K562 (cell line): ENCODE results near the gene FBXL3. TPM values are rescaled to one million over a fixed set of nuclear protein-coding genes. Genes with fewer than 3 reads are reported as not detected.

Experiments used
- ATAC-seq: fragments of 200-7000 bp; cut with Tn5 transposase; 3 replicates; pipeline ENCODE4 v1.9.1; 2020; ENCODE audit warnings: moderate library complexity
- BruUV-seq: library from RNA; stranded (reverse); fragments of 400-500 nt; replicated peaks from 2 replicates; lab custom pipeline; 2021; lab: Mats Ljungman, UMichigan
- CTCF ChIA-PET: fragments of 300-600 bp; formaldehyde crosslinking; extraction: SDS; loops from one replicate; lab custom pipeline; 2021; ENCODE audit warnings: low intra/inter-chr PET ratio; lab: Yijun Ruan, JAX
- POLR2A ChIA-PET: fragments of 300-600, 350-650 bp; sonication (Branson Sonifier 250); formaldehyde crosslinking; extraction: SDS; loops from one replicate; lab custom pipeline; 2021; ENCODE audit warnings: antibody characterized with exemption, inconsistent platforms; lab: Yijun Ruan, JAX
- DNase-seq, 4 experiments: peaks; one replicate each; pipeline versions ENCODE4 v3.0.0 to v3.0.0-alpha.2; 2011 to 2018; ENCODE audit warnings: low spot score in 3 of 4, mixed read lengths in 3 of 4; ENCODE audit errors: extremely low read depth in 1 of 4
- FAIRE-seq: peaks from 2 replicates; lab custom pipeline; 2011; peaks lifted over from hg19 to GRCh38; lab: Jason Lieb, UNC
- H2AFZ ChIP-seq: 2 replicates; pipeline ENCODE4 v1.6.0; 2011; ENCODE audit warnings: low read depth, low read length, control low read depth, inconsistent platforms
- H3K27ac ChIP-seq: fragments of 200-600 bp; 3 replicates; pipeline ENCODE4 v1.8.0; 2011; ENCODE audit warnings: low read depth, mild to moderate bottlenecking, control low read depth, inconsistent platforms, low read length, moderate library complexity, mixed read lengths; ENCODE audit errors: extremely low read depth
- H3K27me3 ChIP-seq, 2 experiments: fragments of 300-600 bp in 1 of 2; 2 replicates in 1 of 2; 3 replicates in 1 of 2; pipeline versions ENCODE4 v1.6.0 to v1.8.0; 2011; ENCODE audit warnings: inconsistent platforms in 2 of 2, low read length in 2 of 2, mild to moderate bottlenecking in 1 of 2, mixed read lengths in 1 of 2, moderate library complexity in 1 of 2; ENCODE audit not compliant: control insufficient read depth in 2 of 2, insufficient read depth in 2 of 2
- H3K36me3 ChIP-seq: fragments of 300-600 bp; 3 replicates; pipeline ENCODE4 v1.8.0; 2011; ENCODE audit warnings: mild to moderate bottlenecking, low read length, inconsistent platforms; ENCODE audit not compliant: control insufficient read depth, insufficient read depth
- H3K4me1 ChIP-seq, 2 experiments: fragments of 200-600 bp in 1 of 2; replicated peaks in 1 of 2; 2 replicates in 1 of 2; 3 replicates in 1 of 2; pipeline versions ENCODE4 v1.5.1 to v1.8.0; 2011; ENCODE audit warnings: inconsistent platforms in 2 of 2, low read length in 2 of 2, mild to moderate bottlenecking in 1 of 2, mixed read lengths in 1 of 2, moderate library complexity in 1 of 2; ENCODE audit not compliant: control insufficient read depth in 2 of 2, insufficient read depth in 2 of 2
- H3K4me2 ChIP-seq: 2 replicates; pipeline ENCODE4 v1.6.1; 2011; ENCODE audit warnings: low read length, control low read depth, inconsistent platforms, mixed read lengths; ENCODE audit not compliant: insufficient read depth
- H3K4me3 ChIP-seq: fragments of 200-600 bp; sonication (generic), shearing (Covaris generic); 2 replicates; pipeline ENCODE4 v1.5.1; 2016; ENCODE audit warnings: control low read depth, inconsistent platforms
- H3K79me2 ChIP-seq: fragments of 200-600 bp; 3 replicates; pipeline ENCODE4 v1.8.0; 2011; ENCODE audit warnings: low read length, inconsistent platforms; ENCODE audit not compliant: control insufficient read depth, insufficient read depth
- H3K9ac ChIP-seq, 2 experiments: 2 replicates each; pipeline versions ENCODE4 v1.6.0 to v1.6.1; 2011; ENCODE audit warnings: low read depth in 2 of 2, low read length in 2 of 2, control low read depth in 1 of 2, inconsistent platforms in 1 of 2, mild to moderate bottlenecking in 1 of 2, mixed read lengths in 1 of 2; ENCODE audit not compliant: insufficient read depth in 1 of 2
- H3K9me1 ChIP-seq: one replicate; pipeline ENCODE4 v1.6.0; 2011; ENCODE audit warnings: inconsistent platforms, mild to moderate bottlenecking, low read length, moderate library complexity; ENCODE audit not compliant: control insufficient read depth, insufficient read depth
- H3K9me3 ChIP-seq: replicated peaks from 2 replicates; pipeline ENCODE4 v1.5.1; 2011; ENCODE audit warnings: low read depth, low read length, inconsistent platforms; ENCODE audit not compliant: control insufficient read depth, insufficient read depth
- H4K20me1 ChIP-seq: replicated peaks from 2 replicates; pipeline ENCODE4 v1.6.1; 2011; ENCODE audit warnings: low read length, inconsistent platforms, mixed read lengths; ENCODE audit not compliant: control insufficient read depth, insufficient read depth
- CEBPB ChIP-seq: fragments of 450-650 bp; IDR thresholded peaks from 2 replicates; pipeline ENCODE4 v1.6.1; 2016; ENCODE audit warnings: missing genetic modification characterization, missing compliant biosample characterization
- WGBS: fragments of 100-300 bp; shearing (Covaris generic); methylation state at CpG from one replicate; pipeline ENCODE4 v1.1.6; 2016; ENCODE audit warnings: low coverage, mixed read lengths; ENCODE audit not compliant: insufficient coverage; ENCODE audit errors: missing lambda C conversion rate; 5-methylcytosine and 5-hydroxymethylcytosine counted together
- in situ Hi-C: fragments of 300-500 bp; cut with MboI; formaldehyde crosslinking; loops from 4 replicates; pipeline ENCODE4 v1.15.0; 2018; ENCODE audit warnings: inconsistent platforms, mixed read lengths
- intact Hi-C: fragments of 100-400 bp; cut with micrococcal nuclease; formaldehyde crosslinking; loops from 2 replicates; pipeline ENCODE4 v1.14.2; 2022
- polyA plus RNA-seq, 8 experiments: library from polyadenylated mRNA; depleted of rRNA in 4 of 8; stranded (reverse) in 5 of 8; unstranded in 3 of 8; fragments of >200 nt; fragmentation: Nextera tagmentation in 2 of 8; fragmentation: Illumina TruSeq in 1 of 8; extraction: Ambion mirVana in 2 of 8; extraction: Trizol in 1 of 8; gene quantifications; 2 replicates each; pipeline versions ENCODE4 v1.2.1 to v1.2.3, GENCODE V29; 2011 to 2014; ENCODE audit warnings: inconsistent platforms in 1 of 8, missing spikeins in 1 of 8
- total RNA-seq, 7 experiments: library from RNA; depleted of rRNA in 6 of 7; stranded (reverse); fragments of >200 nt in 6 of 7; fragmentation: Illumina TruSeq in 2 of 7; extraction: Trizol in 2 of 7; gene quantifications; 2 replicates each; pipeline versions ENCODE4 v1.2.1 to v1.2.3, GENCODE V29; 2011 to 2021; ENCODE audit warnings: low replicate concordance in 1 of 7
- TF ChIP-seq, protein P1 (sequence below): fragments of 450-650 bp; IDR thresholded peaks from 2 replicates; pipeline ENCODE4 v1.7.1; 2018; ENCODE audit warnings: mild to moderate bottlenecking, low read depth; ENCODE audit not compliant: partially characterized antibody

Gene FBXL3
- total and polyA plus RNA-seq, 9 of the 15 experiments (the other 6 are each of a cell fraction or from before 2014, with no cell fraction given): 3.8 to 16.4 (median 12.6) TPM

DNA sequence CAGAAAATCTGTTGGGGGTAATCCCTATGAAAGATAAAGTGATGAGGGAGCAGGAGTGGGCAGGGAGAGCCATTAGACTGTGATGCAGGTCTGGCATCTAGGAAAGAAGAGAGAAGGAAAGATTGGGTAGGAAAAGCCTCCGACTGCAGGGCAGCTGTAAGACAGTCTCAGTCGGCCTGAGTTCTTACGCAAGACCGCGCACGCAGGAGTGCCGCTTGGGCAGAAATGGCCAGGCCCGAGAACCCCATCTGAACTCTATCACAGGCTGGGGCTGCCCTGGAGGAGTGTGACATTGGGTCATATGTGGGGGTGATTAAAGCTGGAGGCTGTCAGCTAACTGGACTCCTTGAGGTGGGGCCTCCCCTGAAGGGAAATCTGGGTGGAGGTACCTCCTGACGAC, 13.9 kb upstream of the FBXL3 start:
- Histone ChIP-seq H3K27ac (no peak overlapping the region), H3K9ac (no peak overlapping the region), H3K27me3 (no peaks in the 10 kb centered on the region), H3K36me3 (peaks cover 7% of the 10 kb centered on the region; the same call in 2 of the 3 replicates), H4K20me1 (no peaks in the 10 kb centered on the region), H3K4me3 (no peak overlapping the region), H3K9me3 (no peaks in the 10 kb centered on the region), H3K4me2 (no peak overlapping the region), H2AFZ (no peak overlapping the region), H3K9me1 (no peaks in the 10 kb centered on the region), H3K4me1 (no peaks in the 10 kb centered on the region; a peak in 1 of 5 replicates), H3K79me2 (no peaks in the 10 kb centered on the region)
- FAIRE-seq (no peak), DNase-seq (no peak), ATAC-seq (peak; percentile 29; the same call in 1 of the 3 replicates)
- BruUV-seq: no TSS peak
- TF ChIP-seq CEBPB (tag): peak; percentile 52
- TF ChIP-seq, protein P1, sequence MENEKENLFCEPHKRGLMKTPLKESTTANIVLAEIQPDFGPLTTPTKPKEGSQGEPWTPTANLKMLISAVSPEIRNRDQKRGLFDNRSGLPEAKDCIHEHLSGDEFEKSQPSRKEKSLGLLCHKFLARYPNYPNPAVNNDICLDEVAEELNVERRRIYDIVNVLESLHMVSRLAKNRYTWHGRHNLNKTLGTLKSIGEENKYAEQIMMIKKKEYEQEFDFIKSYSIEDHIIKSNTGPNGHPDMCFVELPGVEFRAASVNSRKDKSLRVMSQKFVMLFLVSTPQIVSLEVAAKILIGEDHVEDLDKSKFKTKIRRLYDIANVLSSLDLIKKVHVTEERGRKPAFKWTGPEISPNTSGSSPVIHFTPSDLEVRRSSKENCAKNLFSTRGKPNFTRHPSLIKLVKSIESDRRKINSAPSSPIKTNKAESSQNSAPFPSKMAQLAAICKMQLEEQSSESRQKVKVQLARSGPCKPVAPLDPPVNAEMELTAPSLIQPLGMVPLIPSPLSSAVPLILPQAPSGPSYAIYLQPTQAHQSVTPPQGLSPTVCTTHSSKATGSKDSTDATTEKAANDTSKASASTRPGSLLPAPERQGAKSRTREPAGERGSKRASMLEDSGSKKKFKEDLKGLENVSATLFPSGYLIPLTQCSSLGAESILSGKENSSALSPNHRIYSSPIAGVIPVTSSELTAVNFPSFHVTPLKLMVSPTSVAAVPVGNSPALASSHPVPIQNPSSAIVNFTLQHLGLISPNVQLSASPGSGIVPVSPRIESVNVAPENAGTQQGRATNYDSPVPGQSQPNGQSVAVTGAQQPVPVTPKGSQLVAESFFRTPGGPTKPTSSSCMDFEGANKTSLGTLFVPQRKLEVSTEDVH: no peak
- in situ Hi-C loops (no loop called here), intact Hi-C loops (no loop called here)
- CTCF ChIA-PET: no interaction called here
- POLR2A ChIA-PET: interaction anchor here (0.6 kb wide), 1 partner anchor 25 kb away, joined by 3 read pairs; no protein-coding TSS in a partner anchor
- 64% methylated on average over 9 of the region's 9 CpGs for WGBS
